NCI-H510A treated with DMSO at 0.1 percent for 48 hours (cell line): ENCODE data around the gene CALCB.

ENCODE experiments used
- DNase-seq: peaks from one replicate; lab custom pipeline; 2025; lab: John Stamatoyannopoulos, UW

CALCB gene

GRCh38 chr11:15118431-15118830 is 45.0 kb downstream of the CALCB start:
- DNase-seq, result no peak

DNA sequence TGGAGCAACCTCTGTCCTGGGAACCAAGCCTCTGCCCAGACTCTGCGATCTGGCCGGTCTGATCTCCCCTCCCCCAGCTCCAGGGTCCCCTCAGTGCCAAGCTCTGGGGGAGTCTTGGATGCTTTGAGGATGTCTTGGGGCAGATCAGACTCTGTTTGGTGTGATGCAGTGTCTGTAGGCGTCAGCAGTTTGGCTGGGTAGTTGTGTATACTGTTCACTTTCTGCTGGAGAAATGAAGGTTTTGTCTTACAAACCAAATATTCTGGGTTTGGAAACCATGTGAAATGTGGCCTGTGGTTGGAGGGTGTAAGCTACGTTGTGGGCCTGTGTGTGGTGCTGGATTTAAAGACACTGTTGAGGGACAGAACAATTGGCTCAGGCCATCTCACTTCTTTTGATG is 46.0 kb downstream of the CALCB start:
- no peak for DNase-seq

DNA sequence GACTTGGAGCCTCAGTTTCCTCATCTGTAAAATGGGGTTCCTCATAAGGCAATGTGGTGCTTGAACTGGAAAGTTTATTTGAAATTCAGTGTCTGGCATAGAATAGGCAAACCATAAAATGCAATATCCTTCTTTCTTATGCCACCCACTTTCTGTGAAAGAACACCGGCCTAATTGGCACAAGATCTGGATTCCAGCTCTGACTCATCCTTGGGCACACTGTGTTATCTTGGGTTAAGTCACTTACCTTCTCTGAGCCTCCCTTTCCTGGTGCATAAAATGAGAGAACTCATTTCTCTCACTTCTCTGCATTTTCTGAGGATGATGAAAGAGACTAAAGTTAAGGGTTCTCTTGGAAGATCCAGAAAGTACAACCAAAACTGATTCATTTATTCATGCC is 46.4 kb downstream of the CALCB start:
- no peak for DNase-seq

DNA sequence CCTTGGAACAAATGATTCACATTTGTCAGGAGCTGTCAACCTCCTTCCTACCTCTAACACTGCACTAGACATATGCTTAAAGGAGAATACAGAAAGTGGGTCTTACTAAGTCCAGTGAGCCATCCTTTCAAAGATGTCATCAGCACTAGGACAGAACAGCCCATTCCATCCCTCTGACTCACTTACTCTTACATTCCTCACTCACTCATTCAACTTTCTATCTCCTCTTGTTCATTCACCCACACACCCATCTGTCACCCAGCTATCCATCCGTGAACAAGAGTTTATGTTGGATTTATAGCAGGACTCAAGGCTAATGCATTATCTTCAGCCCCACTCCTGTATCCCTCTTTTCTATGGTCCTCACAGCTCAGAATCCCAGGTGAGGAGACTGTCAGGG is 50.5 kb downstream of the CALCB start:
- no peak for DNase-seq

DNA sequence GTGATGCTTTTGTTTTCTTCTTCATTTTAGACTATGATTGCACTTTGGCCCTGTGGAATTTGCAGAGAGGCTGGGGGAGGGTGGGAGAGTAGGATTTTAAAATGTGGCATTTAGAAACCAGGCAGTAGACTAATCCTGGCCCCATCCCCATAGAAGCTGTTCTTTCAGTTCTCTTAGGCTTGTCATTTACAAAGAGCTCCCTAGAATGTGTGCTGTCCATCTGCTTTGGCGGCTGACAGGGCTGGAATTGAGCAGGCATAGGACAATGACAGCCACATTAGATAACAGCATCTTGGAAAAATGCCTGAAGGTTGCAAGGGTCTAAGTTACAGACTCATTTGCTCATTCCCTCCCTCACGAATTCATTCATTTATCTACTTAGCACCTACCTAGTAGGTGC is 51.1 kb downstream of the CALCB start:
- DNase-seq, result no peak

GRCh38 chr11:15127341-15127740 is 53.9 kb downstream of the CALCB start:
- no peak for DNase-seq
